SK-N-SH (cell line): ENCODE results near the gene RBP3. TPM values are rescaled to one million over a fixed set of nuclear protein-coding genes. Genes with fewer than 3 reads are reported as not detected.

Experiments used
- CTCF ChIA-PET: fragments of 300-600, 350-600 bp; formaldehyde crosslinking; extraction: SDS; loops from one replicate; lab custom pipeline; 2021; lab: Yijun Ruan, JAX
- POLR2A ChIA-PET: fragments of 350-600 bp; sonication (Branson Sonifier 250); formaldehyde crosslinking; extraction: SDS; loops from one replicate; lab custom pipeline; 2020; ENCODE audit warnings: antibody characterized with exemption, inconsistent platforms; lab: Yijun Ruan, JAX
- DNase-seq: peaks from one replicate; pipeline ENCODE4 v3.0.0; 2012
- H2AFZ ChIP-seq: fragments of 200-600 bp; sonication (generic); 2 replicates; pipeline ENCODE4 v1.8.1; 2016; ENCODE audit warnings: antibody characterized with exemption, mild to moderate bottlenecking, low read depth
- H3F3A ChIP-seq: fragments of 200-600 bp; sonication (generic); replicated peaks from 2 replicates; pipeline ENCODE3; 2016; ENCODE audit warnings: antibody characterized with exemption, mild to moderate bottlenecking; ENCODE audit not compliant: insufficient read depth
- H3K27ac ChIP-seq, 2 experiments: fragments of 200-500 bp in 1 of 2; fragments of 200-600 bp in 1 of 2; sonication (Bioruptor generic) in 1 of 2; sonication (generic), shearing (Covaris generic) in 1 of 2; 2 replicates each; pipeline versions ENCODE4 v1.5.1 to v1.6.1; 2014 to 2016; ENCODE audit warnings: low read depth in 2 of 2, inconsistent platforms in 1 of 2, low read length in 1 of 2, mild to moderate bottlenecking in 1 of 2, mixed read lengths in 1 of 2
- H3K27me3 ChIP-seq: fragments of 200-600 bp; sonication (generic), shearing (Covaris generic); 2 replicates; pipeline ENCODE4 v1.6.1; 2016; ENCODE audit warnings: mixed run types; ENCODE audit not compliant: insufficient read depth
- H3K36me3 ChIP-seq, 2 experiments: fragments of 200-500 bp in 1 of 2; fragments of 200-600 bp in 1 of 2; sonication (Bioruptor generic) in 1 of 2; sonication (generic) in 1 of 2; replicated peaks in 1 of 2; 2 replicates each; pipeline versions ENCODE3 to v1.5.1; 2014 to 2016; ENCODE audit warnings: low read length in 1 of 2, mild to moderate bottlenecking in 1 of 2; ENCODE audit not compliant: insufficient read depth in 2 of 2, control insufficient read depth in 1 of 2
- H3K4me1 ChIP-seq, 2 experiments: fragments of 200-500 bp in 1 of 2; fragments of 200-600 bp in 1 of 2; sonication (Bioruptor generic) in 1 of 2; sonication (generic), shearing (Covaris generic) in 1 of 2; 2 replicates each; pipeline versions ENCODE4 v1.5.1 to v1.6.1; 2014 to 2016; ENCODE audit warnings: low read depth in 1 of 2, low read length in 1 of 2, mixed run types in 1 of 2; ENCODE audit not compliant: insufficient read depth in 2 of 2, control insufficient read depth in 1 of 2
- H3K4me2 ChIP-seq: fragments of 200-600 bp; sonication (generic), shearing (Covaris generic); 2 replicates; pipeline ENCODE4 v1.6.1; 2017; ENCODE audit warnings: mixed run types
- H3K4me3 ChIP-seq, 2 experiments: fragments of 200-500 bp in 1 of 2; fragments of 200-600 bp in 1 of 2; sonication (Bioruptor generic) in 1 of 2; sonication (generic), shearing (Covaris generic) in 1 of 2; 2 replicates each; pipeline versions ENCODE4 v1.5.1 to v1.8.1; 2014 to 2016; ENCODE audit warnings: low read depth in 2 of 2, inconsistent platforms in 1 of 2, low read length in 1 of 2, mild to moderate bottlenecking in 1 of 2, mixed read lengths in 1 of 2, moderate library complexity in 1 of 2
- H3K79me2 ChIP-seq: fragments of 200-600 bp; sonication (generic); 2 replicates; pipeline ENCODE4 v1.8.1; 2017; ENCODE audit warnings: mild to moderate bottlenecking; ENCODE audit not compliant: insufficient read depth
- H3K9ac ChIP-seq: fragments of 200-600 bp; sonication (generic); 2 replicates; pipeline ENCODE4 v1.6.1; 2017; ENCODE audit warnings: mixed run types
- H3K9me2 ChIP-seq: fragments of 200-600 bp; sonication (generic); 2 replicates; pipeline ENCODE4 v1.6.1; 2017; ENCODE audit warnings: mixed run types
- H3K9me3 ChIP-seq: fragments of 200-600 bp; sonication (generic); 2 replicates; pipeline ENCODE4 v1.6.1; 2017; ENCODE audit warnings: mixed run types, mild to moderate bottlenecking, moderate library complexity
- H4K20me1 ChIP-seq: fragments of 200-600 bp; sonication (generic); 2 replicates; pipeline ENCODE4 v1.6.1; 2017; ENCODE audit warnings: mild to moderate bottlenecking, mixed run types; ENCODE audit not compliant: insufficient read depth
- CHD2 ChIP-seq: fragments of 150-350 bp; IDR thresholded peaks from 2 replicates; pipeline ENCODE4 v1.6.1; 2018; ENCODE audit warnings: low read length; ENCODE audit not compliant: partially characterized antibody
- ELF1 ChIP-seq: IDR thresholded peaks from 2 replicates; pipeline ENCODE4 v1.4.0; 2012
- EZH2phosphoT487 ChIP-seq: fragments of 200-600 bp; sonication (generic); IDR thresholded peaks from 2 replicates; pipeline ENCODE4 v1.6.1; 2017; ENCODE audit warnings: low read depth, mixed run types, mild to moderate bottlenecking, antibody characterized with exemption, moderate library complexity, borderline replicate concordance
- FOSL2 ChIP-seq: IDR thresholded peaks from 2 replicates; pipeline ENCODE4 v1.4.0; 2012; ENCODE audit warnings: low read depth, mild to moderate bottlenecking, moderate library complexity, borderline replicate concordance
- FOXM1 ChIP-seq: IDR thresholded peaks from 2 replicates; pipeline ENCODE4 v1.4.0; 2012; ENCODE audit warnings: low read depth, mild to moderate bottlenecking
- GABPA ChIP-seq: IDR thresholded peaks from 2 replicates; pipeline ENCODE4 v1.4.0; 2012; ENCODE audit warnings: low read depth, mild to moderate bottlenecking
- GATA2 ChIP-seq: sonication (generic); formaldehyde crosslinking; IDR thresholded peaks from 2 replicates; pipeline ENCODE4 v1.5.0; 2020; ENCODE audit warnings: mild to moderate bottlenecking, missing genetic modification reagents
- JUND ChIP-seq: IDR thresholded peaks from 2 replicates; pipeline ENCODE4 v1.4.0; 2012
- MAX ChIP-seq: IDR thresholded peaks from 2 replicates; pipeline ENCODE4 v1.4.0; 2012; ENCODE audit warnings: low read depth
- MXI1 ChIP-seq: IDR thresholded peaks from 2 replicates; pipeline ENCODE4 v1.6.1; 2012; ENCODE audit warnings: mild to moderate bottlenecking, low read depth, low read length, improper control_type of control experiment
- NFIC ChIP-seq: IDR thresholded peaks from 2 replicates; pipeline ENCODE4 v1.4.0; 2012; ENCODE audit warnings: borderline replicate concordance
- POLR2AphosphoS5 ChIP-seq: IDR thresholded peaks from 2 replicates; pipeline ENCODE4 v1.6.1; 2012; ENCODE audit warnings: low read depth, low read length
- RAD21 ChIP-seq: IDR thresholded peaks from 2 replicates; pipeline ENCODE4 v1.6.1; 2012; ENCODE audit warnings: mild to moderate bottlenecking, low read length
- REST ChIP-seq: IDR thresholded peaks from 2 replicates; pipeline ENCODE4 v1.6.1; 2012; ENCODE audit warnings: mild to moderate bottlenecking, low read depth, low read length, moderate library complexity
- RFX5 ChIP-seq: IDR thresholded peaks from 2 replicates; pipeline ENCODE4 v1.6.1; 2012; ENCODE audit warnings: mild to moderate bottlenecking, improper control_type of control experiment, low read length
- RXRA ChIP-seq: IDR thresholded peaks from 2 replicates; pipeline ENCODE4 v1.4.0; 2012; ENCODE audit warnings: low read depth, mild to moderate bottlenecking, borderline replicate concordance
- SMC3 ChIP-seq: IDR thresholded peaks from 2 replicates; pipeline ENCODE4 v1.6.1; 2012; ENCODE audit warnings: low read depth, low read length, improper control_type of control experiment
- TAF1 ChIP-seq: IDR thresholded peaks from 2 replicates; pipeline ENCODE4 v1.6.1; 2012; ENCODE audit warnings: low read depth, mild to moderate bottlenecking, low read length, moderate library complexity, borderline replicate concordance
- TEAD4 ChIP-seq: IDR thresholded peaks from 2 replicates; pipeline ENCODE4 v1.4.0; 2012; ENCODE audit warnings: mild to moderate bottlenecking, borderline replicate concordance; ENCODE audit not compliant: insufficient read depth
- WGBS: methylation state at CpG from one replicate; pipeline ENCODE4 v1.1.6; 2017; ENCODE audit warnings: low lambda C conversion rate; 5-methylcytosine and 5-hydroxymethylcytosine counted together
- polyA plus RNA-seq, 3 experiments: library from polyadenylated mRNA; depleted of rRNA; stranded (reverse); fragments of >200 nt; gene quantifications; 2 replicates each; pipeline ENCODE4 v1.2.3, GENCODE V29; 2012

Gene RBP3
- polyA plus RNA-seq, 1 of the 3 experiments (the other 2 are of a cell fraction): not detected

DNA sequence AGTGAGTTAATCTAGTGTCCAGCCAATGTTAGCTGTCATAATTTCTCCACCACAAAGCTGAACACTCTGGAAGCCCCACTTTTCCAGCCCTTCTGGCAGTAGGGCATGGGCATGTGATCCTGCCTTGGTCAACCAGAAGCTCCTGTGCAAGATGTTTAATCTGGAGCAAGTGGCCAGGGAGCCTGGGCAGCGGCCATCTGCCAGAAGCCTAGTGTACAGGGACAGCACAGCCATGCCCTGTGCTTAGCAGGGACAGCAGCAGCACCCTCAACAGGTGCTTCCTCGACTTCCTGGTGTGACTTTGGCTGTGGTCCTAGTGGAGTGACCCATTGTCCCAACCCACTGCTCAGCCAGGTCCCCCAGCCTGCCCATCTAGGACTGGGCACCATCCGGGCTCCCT, 10.3 kb downstream of the RBP3 start:
- Histone ChIP-seq H2AFZ (no peak overlapping the region), H3K9me2 (no peaks in the 10 kb centered on the region), H4K20me1 (no peaks in the 10 kb centered on the region), H3K4me1 (peaks cover 0 to 8% of the 10 kb centered on the region in 2 experiments; a peak in 1 of 4 replicates), H3K9me3 (no peaks in the 10 kb centered on the region), H3K36me3 (no peaks in the 10 kb centered on the region), H3K79me2 (no peaks in the 10 kb centered on the region), H3K27me3 (no peaks in the 10 kb centered on the region), H3K4me2 (no peak overlapping the region), H3K4me3 (no peak overlapping the region), H3K9ac (no peak overlapping the region), H3F3A (peaks cover 3% of the 10 kb centered on the region), H3K27ac (no peak overlapping the region)
- ChIA-PET CTCF (interaction anchor here (1.3 to 2.5 kb wide), 4 partner anchors 9 to 334 kb away, joined by 3 to 14 read pairs (median 4); no protein-coding TSS in a partner anchor), POLR2A (no interaction called here)
- TF ChIP-seq MAX (no peak), NFIC (no peak), GABPA (no peak), TAF1 (no peak), MXI1 (no peak), REST (no peak), RFX5 (no peak), FOSL2 (no peak), EZH2phosphoT487 (no peak), RXRA (no peak), POLR2AphosphoS5 (no peak), TEAD4 (no peak), FOXM1 (no peak), GATA2 (CRISPR knock-in tag) (no peak), ELF1 (no peak), CHD2 (no peak), RAD21 (no peak), JUND (no peak), SMC3 (no peak)
- 60% methylated on average over 1 of the region's 3 CpGs for WGBS
- DNase-seq: no peak
